GM12891 (cell line): ENCODE results near the gene SLC3A2.

ENCODE experiments used
- PAX5 ChIP-seq: IDR thresholded peaks from 2 replicates; pipeline ENCODE4 v1.6.1; 2011; ENCODE audit warnings: low read length, moderate library complexity, mild to moderate bottlenecking; ENCODE audit not compliant: insufficient read depth, severe bottlenecking
- POLR2A ChIP-seq: IDR thresholded peaks from 2 replicates; pipeline ENCODE4 v1.6.1; 2011; ENCODE audit warnings: low read depth, low read length, control low read depth
- POLR2AphosphoS5 ChIP-seq: IDR thresholded peaks from 2 replicates; pipeline ENCODE4 v1.6.1; 2011; ENCODE audit warnings: low read depth, low read length, control low read depth

- no peak for TF ChIP-seq POLR2A
- TF ChIP-seq PAX5 = no peak
- TF ChIP-seq POLR2AphosphoS5 = no peak
Measured at GRCh38 chr11:62853279-62853965, 27.3 kb upstream of the SLC3A2 start.
